IMR-90 (cell line): ENCODE data around the gene PPIB. TPM values are rescaled to one million over a fixed set of nuclear protein-coding genes. Genes with fewer than 3 reads are reported as not detected.

Source experiments
- ATAC-seq: fragments of 200-7000 bp; cut with Tn5 transposase; 2 replicates; pipeline ENCODE4 v1.9.1; 2020; ENCODE audit warnings: low read depth, mild to moderate bottlenecking, moderate library complexity
- BruUV-seq: library from RNA; stranded (reverse); fragments of 400-500 nt; replicated peaks from 2 replicates; lab custom pipeline; 2021; lab: Mats Ljungman, UMichigan
- CTCF ChIA-PET: fragments of 300-600 bp; formaldehyde crosslinking; extraction: SDS; loops from one replicate; lab custom pipeline; 2021; ENCODE audit warnings: antibody characterized with exemption; lab: Yijun Ruan, JAX
- POLR2A ChIA-PET: fragments of 300-600 bp; sonication (Branson Sonifier 250); formaldehyde crosslinking; loops from one replicate; lab custom pipeline; 2022; ENCODE audit warnings: antibody characterized with exemption; ENCODE audit not compliant: unreplicated experiment; lab: Charles Lee
- DNase-seq: peaks from one replicate; pipeline ENCODE4 v3.0.0; 2013
- H2AFZ ChIP-seq: replicated peaks from 2 replicates; pipeline ENCODE3; 2013; ENCODE audit warnings: low read length, mild to moderate bottlenecking; ENCODE audit not compliant: poor library complexity
- H2AK5ac ChIP-seq: 2 replicates; pipeline ENCODE4 v1.6.1; 2013; ENCODE audit warnings: low read depth, low read length, inconsistent platforms
- H2AK9ac ChIP-seq: replicated peaks from 2 replicates; pipeline ENCODE3; 2013; ENCODE audit warnings: mild to moderate bottlenecking, low read depth, low read length, moderate library complexity; ENCODE audit not compliant: poor library complexity
- H2BK120ac ChIP-seq: 2 replicates; pipeline ENCODE4 v1.6.1; 2013; ENCODE audit warnings: low read depth, low read length, inconsistent platforms
- H2BK15ac ChIP-seq: 3 replicates; pipeline ENCODE4 v1.6.1; 2013; ENCODE audit warnings: low read depth, low read length, inconsistent platforms
- H2BK20ac ChIP-seq: 2 replicates; pipeline ENCODE4 v1.6.1; 2013; ENCODE audit warnings: low read depth, mild to moderate bottlenecking, inconsistent platforms, low read length, moderate library complexity
- H2BK5ac ChIP-seq: 2 replicates; pipeline ENCODE4 v1.6.1; 2013; ENCODE audit warnings: mild to moderate bottlenecking, low read depth, low read length, inconsistent platforms; ENCODE audit not compliant: poor library complexity, severe bottlenecking
- H3K14ac ChIP-seq: replicated peaks from 2 replicates; pipeline ENCODE4 v1.6.1; 2013; ENCODE audit warnings: low read depth, low read length, inconsistent platforms
- H3K18ac ChIP-seq: 2 replicates; pipeline ENCODE4 v1.6.1; 2013; ENCODE audit warnings: low read depth, low read length, control low read depth
- H3K23ac ChIP-seq: 2 replicates; pipeline ENCODE4 v1.6.1; 2013; ENCODE audit warnings: low read depth, low read length, inconsistent platforms
- H3K27ac ChIP-seq: 2 replicates; pipeline ENCODE4 v1.5.1; 2013; ENCODE audit warnings: mild to moderate bottlenecking, control low read depth, low read length; ENCODE audit not compliant: insufficient read depth
- H3K27me3 ChIP-seq: 2 replicates; pipeline ENCODE4 v1.6.1; 2013; ENCODE audit warnings: low read length; ENCODE audit not compliant: control insufficient read depth, insufficient read depth
- H3K36me3 ChIP-seq: 2 replicates; pipeline ENCODE4 v1.6.1; 2013; ENCODE audit warnings: low read length, mixed read lengths; ENCODE audit not compliant: control insufficient read depth, insufficient read depth
- H3K4ac ChIP-seq: 2 replicates; pipeline ENCODE4 v1.6.1; 2013; ENCODE audit warnings: low read depth, low read length, inconsistent platforms
- H3K4me1 ChIP-seq: 2 replicates; pipeline ENCODE4 v1.6.1; 2013; ENCODE audit warnings: low read length, mixed read lengths; ENCODE audit not compliant: control insufficient read depth, insufficient read depth
- H3K4me2 ChIP-seq: 2 replicates; pipeline ENCODE4 v1.6.1; 2013; ENCODE audit warnings: low read depth, mild to moderate bottlenecking, control low read depth, low read length, moderate library complexity
- H3K4me3 ChIP-seq: 2 replicates; pipeline ENCODE4 v1.5.1; 2013; ENCODE audit warnings: low read depth, mild to moderate bottlenecking, control low read depth, low read length, moderate library complexity; ENCODE audit not compliant: insufficient read depth
- H3K56ac ChIP-seq: 2 replicates; pipeline ENCODE4 v1.6.1; 2013; ENCODE audit warnings: low read length, inconsistent platforms; ENCODE audit not compliant: insufficient read depth; ENCODE audit errors: extremely low read depth
- H3K79me1 ChIP-seq, 2 experiments: 2 replicates each; pipeline ENCODE4 v1.6.1; 2013; ENCODE audit warnings: low read length in 2 of 2, inconsistent platforms in 1 of 2, low read depth in 1 of 2
- H3K9ac ChIP-seq: 2 replicates; pipeline ENCODE4 v1.6.1; 2013; ENCODE audit warnings: low read depth, low read length, control low read depth
- H3K9me1 ChIP-seq: 2 replicates; pipeline ENCODE4 v1.6.1; 2013; ENCODE audit warnings: low read length, inconsistent platforms; ENCODE audit not compliant: insufficient read depth
- H3K9me3 ChIP-seq: 2 replicates; pipeline ENCODE4 v1.6.1; 2013; ENCODE audit warnings: low read length; ENCODE audit not compliant: control insufficient read depth, insufficient read depth
- H4K20me1 ChIP-seq: 2 replicates; pipeline ENCODE4 v1.6.1; 2013; ENCODE audit warnings: low read length, inconsistent platforms; ENCODE audit not compliant: insufficient read depth
- H4K5ac ChIP-seq: 2 replicates; pipeline ENCODE4 v1.6.1; 2013; ENCODE audit warnings: mild to moderate bottlenecking, low read depth, low read length, control low read depth
- H4K8ac ChIP-seq, 2 experiments: 2 replicates each; pipeline ENCODE4 v1.6.1; 2013; ENCODE audit warnings: low read depth in 2 of 2, low read length in 2 of 2, control low read depth in 1 of 2, inconsistent platforms in 1 of 2
- H4K91ac ChIP-seq: 2 replicates; pipeline ENCODE4 v1.6.1; 2013; ENCODE audit warnings: low read depth, low read length, inconsistent platforms; ENCODE audit not compliant: insufficient read depth
- BHLHE40 ChIP-seq: fragments of 150-350 bp; IDR thresholded peaks from 2 replicates; pipeline ENCODE4 v1.6.1; 2016; ENCODE audit warnings: mild to moderate bottlenecking, low read depth, low read length
- CEBPB ChIP-seq: IDR thresholded peaks from 2 replicates; pipeline ENCODE4 v1.6.1; 2012; ENCODE audit warnings: low read depth, low read length, improper control_type of control experiment
- CHD1 ChIP-seq: IDR thresholded peaks from 2 replicates; pipeline ENCODE4 v1.6.1; 2012; ENCODE audit warnings: low read depth, low read length, improper control_type of control experiment
- CTCF ChIP-seq: conservative IDR thresholded peaks from 2 replicates; pipeline ENCODE4 v1.5.1; 2012; ENCODE audit warnings: mild to moderate bottlenecking, low read depth, low read length, improper control_type of control experiment
- ELK1 ChIP-seq: fragments of 150-350 bp; IDR thresholded peaks from 2 replicates; pipeline ENCODE4 v1.6.1; 2016; ENCODE audit warnings: low read depth, mild to moderate bottlenecking, low read length, moderate library complexity, borderline replicate concordance
- FOS ChIP-seq: fragments of 150-350 bp; IDR thresholded peaks from 2 replicates; pipeline ENCODE4 v1.6.1; 2016; ENCODE audit warnings: low read depth, low read length
- MAFK ChIP-seq: IDR thresholded peaks from 2 replicates; pipeline ENCODE4 v1.6.1; 2012; ENCODE audit warnings: low read depth, low read length, improper control_type of control experiment
- MAZ ChIP-seq: IDR thresholded peaks from 2 replicates; pipeline ENCODE4 v1.6.1; 2012; ENCODE audit warnings: low read depth, mild to moderate bottlenecking, low read length, improper control_type of control experiment, moderate library complexity, borderline replicate concordance
- MXI1 ChIP-seq: IDR thresholded peaks from 2 replicates; pipeline ENCODE4 v1.6.1; 2012; ENCODE audit warnings: low read depth, mild to moderate bottlenecking, low read length, moderate library complexity, borderline replicate concordance
- POLR2A ChIP-seq: IDR thresholded peaks from 2 replicates; pipeline ENCODE4 v1.6.1; 2012; ENCODE audit warnings: mild to moderate bottlenecking, low read depth, low read length
- RAD21 ChIP-seq: IDR thresholded peaks from 2 replicates; pipeline ENCODE4 v1.6.1; 2012; ENCODE audit warnings: low read length, improper control_type of control experiment
- RCOR1 ChIP-seq: IDR thresholded peaks from 2 replicates; pipeline ENCODE4 v1.6.1; 2012; ENCODE audit warnings: mild to moderate bottlenecking, low read length, improper control_type of control experiment; ENCODE audit not compliant: insufficient replicate concordance
- RFX5 ChIP-seq: IDR thresholded peaks from 2 replicates; pipeline ENCODE4 v1.8.0; 2012; ENCODE audit warnings: low read depth, mild to moderate bottlenecking, low read length, moderate library complexity
- SMC3 ChIP-seq: fragments of 150-350 bp; IDR thresholded peaks from 2 replicates; pipeline ENCODE4 v1.6.1; 2016; ENCODE audit warnings: low read depth, mild to moderate bottlenecking, antibody characterized with exemption, low read length, moderate library complexity
- USF2 ChIP-seq: fragments of 150-350 bp; IDR thresholded peaks from 2 replicates; pipeline ENCODE4 v1.6.1; 2017; ENCODE audit warnings: mild to moderate bottlenecking, antibody characterized with exemption, low read length, low read depth
- WGBS, 2 experiments: methylation state at CpG; one replicate each; pipeline versions ENCODE4 v1.1.5 to v1.1.7; 2013; ENCODE audit warnings: missing lambda C conversion rate in 2 of 2; ENCODE audit not compliant: insufficient read length in 1 of 2; ENCODE audit errors: extremely low coverage in 2 of 2; 5-methylcytosine and 5-hydroxymethylcytosine counted together
- dilution Hi-C: fragments of 300-500 bp; cut with HindIII; formaldehyde crosslinking; loops from one replicate; pipeline ENCODE4 v1.14.3; 2018; ENCODE audit warnings: low sequenced_read_pairs; ENCODE audit not compliant: unreplicated experiment
- in situ Hi-C: fragments of 300-500 bp; cut with MboI; formaldehyde crosslinking; loops from 3 replicates; pipeline ENCODE4 v1.14.3; 2019; ENCODE audit warnings: low sequenced_read_pairs, inconsistent platforms, mixed read lengths
- intact Hi-C: fragments of 100-400 bp; cut with micrococcal nuclease; formaldehyde crosslinking; loops from 2 replicates; pipeline ENCODE4 v1.10.0; 2022
- polyA plus RNA-seq, 3 experiments: library from polyadenylated mRNA; depleted of rRNA; stranded (reverse); fragments of >200 nt; gene quantifications; 2 replicates each; pipeline ENCODE4 v1.2.3, GENCODE V29; 2012; ENCODE audit warnings: low replicate concordance in 1 of 3
- total RNA-seq: library from RNA; depleted of rRNA; stranded (reverse); fragments of >200 nt; gene quantifications from 2 replicates; pipeline ENCODE4 v1.2.3, GENCODE V29; 2012

The PPIB gene
- total and polyA plus RNA-seq, 2 of the 4 experiments (the other 2 are of a cell fraction) = 1,358 to 1,682 TPM

GRCh38 chr15:64134345-64134829 lies 28.4 kb downstream of the PPIB start:
- H3K4ac ChIP-seq = no peak overlapping the region
- H3K4me1 ChIP-seq = no peaks in the 10 kb centered on the region; the same call in 1 of the 2 replicates
- H3K9ac ChIP-seq = no peak overlapping the region
- H2BK120ac ChIP-seq = no peak overlapping the region
- no peak overlapping the region for H3K14ac ChIP-seq
- dilution Hi-C loops = no loop called here
- 0 out of 2 replicates have a peak, but pooled peaks cover 5% of the 10 kb centered on the region for H4K20me1 ChIP-seq
- H3K27ac ChIP-seq = no peak overlapping the region
- DNase-seq (peak; percentile 44), ATAC-seq (peak; percentile 74)
- no peak overlapping the region for H4K8ac ChIP-seq
- no peak overlapping the region for H2AFZ ChIP-seq
- H3K79me1 ChIP-seq = peaks cover 5 to 27% of the 10 kb centered on the region in 2 experiments; a peak in 1 of 4 replicates
- no peak overlapping the region for H4K5ac ChIP-seq
- H2AK9ac ChIP-seq = peak overlapping the region; percentile 28
- H3K23ac ChIP-seq = no peak overlapping the region
- H3K4me3 ChIP-seq = no peak overlapping the region
- no peaks in the 10 kb centered on the region for H3K27me3 ChIP-seq
- H3K18ac ChIP-seq = no peak overlapping the region
- no peaks in the 10 kb centered on the region for H3K9me3 ChIP-seq
- ChIA-PET CTCF (interaction anchor here (0.9 kb wide), 1 partner anchor 31 kb away, joined by 3 read pairs; no protein-coding TSS in a partner anchor), POLR2A (no interaction called here)
- intact Hi-C loops = no loop called here
- in situ Hi-C loops = no loop called here
- BruUV-seq = no TSS peak
- H3K56ac ChIP-seq = no peak overlapping the region
- H2BK5ac ChIP-seq = no peak overlapping the region
- WGBS, 2 experiments = 54% methylated on average over 5 of the region's 9 CpGs; no CpG with 5 or more reads in 1 of the 2 experiments
- H3K9me1 ChIP-seq = peaks cover 26% of the 10 kb centered on the region
- no peak overlapping the region for H3K4me2 ChIP-seq
- H4K91ac ChIP-seq = no peak overlapping the region
- H2BK15ac ChIP-seq = no peak overlapping the region
- no peak for TF ChIP-seq SMC3
- TF ChIP-seq MAFK = no peak
- no peak for TF ChIP-seq BHLHE40
- no peak for TF ChIP-seq CEBPB
- TF ChIP-seq USF2 = no peak
- TF ChIP-seq RFX5 = no peak
- TF ChIP-seq RAD21 = no peak
- TF ChIP-seq ELK1 = no peak
- TF ChIP-seq CTCF = no peak
- no peak for TF ChIP-seq MXI1
- no peak for TF ChIP-seq RCOR1
- no peak for TF ChIP-seq MAZ
- TF ChIP-seq CHD1 = no peak
- no peak for TF ChIP-seq POLR2A
- TF ChIP-seq FOS = no peak
- H2BK20ac ChIP-seq = no peak overlapping the region
- H2AK5ac ChIP-seq = no peak overlapping the region
- peaks cover 69% of the 10 kb centered on the region for H3K36me3 ChIP-seq
